Measurements from ENCODE around the gene GLMP. TPM values are rescaled to one million over a fixed set of nuclear protein-coding genes. Genes with fewer than 3 reads are reported as not detected.

GLMP gene
- total RNA-seq, 1 experiment from 2014 or later: 29.2 TPM

GRCh38 chr1:156242738-156243137, 52.7 kb downstream of the GLMP start:
- intact Hi-C loops (cut with micrococcal nuclease; ENCODE audit: unreplicated experiment): no loop called here
- no peaks in the 10 kb centered on the region for H3K4me1 ChIP-seq (replicated peaks; ENCODE audit: insufficient read depth)

More at GRCh38 chr1:156242738-156243137, 52.7 kb downstream of the GLMP start:
- Histone ChIP-seq H3K9me2 (ENCODE audit: insufficient read depth) (no peaks in the 10 kb centered on the region), H3K27me3 (ENCODE audit: insufficient read depth, low read depth) (no peaks in the 10 kb centered on the region), H3K27ac (no peak overlapping the region), H3K4me2 (no peak overlapping the region), H3K4me3 (no peak overlapping the region), H3F3A (ENCODE audit: insufficient read depth, low read depth) (peaks cover 11% of the 10 kb centered on the region; the same call in 1 of the 2 replicates), H4K20me1 (ENCODE audit: insufficient read depth) (no peaks in the 10 kb centered on the region; the same call in 1 of the 2 replicates), H3K9me3 (ENCODE audit: insufficient read depth, low read depth) (no peaks in the 10 kb centered on the region), H3K36me3 (ENCODE audit: low read depth) (no peaks in the 10 kb centered on the region), H3K79me2 (ENCODE audit: low read depth) (no peaks in the 10 kb centered on the region), H2AFZ (no peak overlapping the region)
- ChIA-PET POLR2A (ENCODE audit: unreplicated experiment) (no interaction called here), CTCF (no interaction called here)
- no peak for DNase-seq
- no TSS peak for BruUV-seq (replicated peaks)
- no peak for TF ChIP-seq CTCF (conservative IDR thresholded peaks at IDR 0.05)
- TF ChIP-seq EZH2 (IDR thresholded peaks at IDR 0.05; ENCODE audit: low read depth): no peak

Other genes with a start within 250 kb of the GLMP start
- 47.4 and 58.4 TPM in 2 replicates for gene UBQLN4, start 241.9 kb downstream of the GLMP start, total RNA-seq (2021)
- gene LAMTOR2, start 240.9 kb downstream of the GLMP start, total RNA-seq (2021): 76.8 and 117 TPM in 2 replicates
- gene RAB25, start 234.5 kb downstream of the GLMP start, total RNA-seq (2021): 129 and 194 TPM in 2 replicates
- gene MEX3A, start 213.2 kb downstream of the GLMP start, total RNA-seq (2021): 6.6 and 7.2 TPM in 2 replicates
- gene LMNA, start 181.0 kb downstream of the GLMP start, total RNA-seq (2021): 569 and 580 TPM in 2 replicates
- gene SEMA4A, start 142.1 kb downstream of the GLMP start, total RNA-seq (2021): 16.2 and 19.1 TPM in 2 replicates
- gene SLC25A44, start 101.6 kb downstream of the GLMP start, total RNA-seq (2021): 12.7 and 20.2 TPM in 2 replicates
- 46.0 and 50.2 TPM in 2 replicates for gene PMF1, start 82.7 kb downstream of the GLMP start, total RNA-seq (2021)
- gene BGLAP, start 53.5 kb downstream of the GLMP start, total RNA-seq (2021): 2.0 and 2.6 TPM in 2 replicates
- gene PAQR6, start 47.6 kb downstream of the GLMP start, total RNA-seq (2021): 12.3 and 14.1 TPM in 2 replicates
- gene SMG5, start 12.9 kb downstream of the GLMP start, total RNA-seq (2021): 63.3 and 66.2 TPM in 2 replicates
- gene TMEM79, start 11.4 kb downstream of the GLMP start, total RNA-seq (2021): 10.4 and 12.8 TPM in 2 replicates
- not detected in 2 replicates for gene VHLL, start 3.6 kb upstream of the GLMP start, total RNA-seq (2021)
- 272 and 317 TPM in 2 replicates for gene CCT3, start 42.6 kb upstream of the GLMP start, total RNA-seq (2021)
- gene TSACC, start 42.8 kb upstream of the GLMP start, total RNA-seq (2021): 0.75 and 1.3 TPM in 2 replicates
- gene RHBG, start 73.5 kb upstream of the GLMP start, total RNA-seq (2021): 1.8 and 4.0 TPM in 2 replicates
- 25.5 and 33.5 TPM in 2 replicates for gene MEF2D, start 205.1 kb upstream of the GLMP start, total RNA-seq (2021)